CD14-positive monocyte (primary cell): ENCODE data around the gene RAB40C. TPM values are rescaled to one million over a fixed set of nuclear protein-coding genes. Genes with fewer than 3 reads are reported as not detected.

Experiments
- DNase-seq, 3 donors: peaks; one replicate each; pipeline ENCODE4 v3.0.0-alpha.2; 2011 to 2022
- H2AFZ ChIP-seq: 2 replicates; pipeline ENCODE4 v1.6.0; 2012; ENCODE audit warnings: mild to moderate bottlenecking, low read depth, low read length, inconsistent platforms; ENCODE audit not compliant: insufficient read depth, poor library complexity, severe bottlenecking
- H3K27ac ChIP-seq, 2 donors: 1 replicate in 1 of 2; 2 replicates in 1 of 2; pipeline ENCODE4 v1.5.1; 2012 to 2013; ENCODE audit warnings: low read length in 2 of 2, control low read depth in 1 of 2, inconsistent platforms in 1 of 2, low read depth in 1 of 2, mild to moderate bottlenecking in 1 of 2
- H3K27me3 ChIP-seq, 2 donors: one replicate each; pipeline versions ENCODE4 v1.6.0 to v1.6.1; 2011 to 2013; ENCODE audit warnings: low read length in 2 of 2; ENCODE audit not compliant: control insufficient read depth in 2 of 2, insufficient read depth in 2 of 2
- H3K36me3 ChIP-seq, 2 donors: replicated peaks in 1 of 2; 1 replicate in 1 of 2; 2 replicates in 1 of 2; pipeline versions ENCODE4 v1.5.1 to v1.6.1; 2012 to 2013; ENCODE audit warnings: low read length in 2 of 2, control low read depth in 1 of 2, inconsistent platforms in 1 of 2, mild to moderate bottlenecking in 1 of 2; ENCODE audit not compliant: insufficient read depth in 2 of 2, control insufficient read depth in 1 of 2
- H3K4me1 ChIP-seq, 2 donors: 1 replicate in 1 of 2; 2 replicates in 1 of 2; pipeline versions ENCODE4 v1.5.1 to v1.6.1; 2012 to 2013; ENCODE audit warnings: low read length in 2 of 2, control low read depth in 1 of 2, inconsistent platforms in 1 of 2, mild to moderate bottlenecking in 1 of 2, moderate library complexity in 1 of 2; ENCODE audit not compliant: insufficient read depth in 2 of 2, control insufficient read depth in 1 of 2
- H3K4me2 ChIP-seq: replicated peaks from 2 replicates; pipeline ENCODE3; 2012; ENCODE audit warnings: low read length, moderate library complexity, mild to moderate bottlenecking; ENCODE audit not compliant: poor library complexity, severe bottlenecking; ENCODE audit errors: extremely low read depth
- H3K4me3 ChIP-seq, 3 experiments: fragments of 200-600 bp in 1 of 3; sonication (generic) in 1 of 3; replicated peaks in 1 of 3; 1 replicate in 2 of 3; 2 replicates in 1 of 3; pipeline ENCODE4 v1.5.1; 2011 to 2013; ENCODE audit warnings: low read length in 3 of 3, mild to moderate bottlenecking in 3 of 3, control low read depth in 2 of 3, low read depth in 2 of 3, inconsistent platforms in 1 of 3, moderate library complexity in 1 of 3
- H3K79me2 ChIP-seq: 2 replicates; pipeline ENCODE4 v1.6.0; 2012; ENCODE audit warnings: mild to moderate bottlenecking, control low read depth, inconsistent platforms, low read length, moderate library complexity; ENCODE audit not compliant: insufficient read depth
- H3K9ac ChIP-seq: 2 replicates; pipeline ENCODE4 v1.6.0; 2017; ENCODE audit warnings: low read length, mild to moderate bottlenecking; ENCODE audit not compliant: insufficient read depth, poor library complexity, severe bottlenecking
- H3K9me3 ChIP-seq, 2 donors: replicated peaks in 1 of 2; 1 replicate in 1 of 2; 2 replicates in 1 of 2; pipeline versions ENCODE4 v1.5.1 to v1.6.1; 2012 to 2013; ENCODE audit warnings: low read length in 2 of 2, control low read depth in 1 of 2; ENCODE audit not compliant: control insufficient read depth in 1 of 2, insufficient read depth in 1 of 2
- H4K20me1 ChIP-seq: 2 replicates; pipeline ENCODE4 v1.6.0; 2012; ENCODE audit warnings: mild to moderate bottlenecking, low read length, control low read depth, moderate library complexity; ENCODE audit not compliant: insufficient read depth
- H3K27ac Mint-ChIP-seq, 7 donors: one replicate each; pipeline ENCODE4 v1.8.0; 2020; ENCODE audit warnings: mild to moderate bottlenecking in 7 of 7, mixed read lengths in 7 of 7, moderate library complexity in 6 of 7, inconsistent platforms in 2 of 7
- H3K27me3 Mint-ChIP-seq, 3 donors: one replicate each; pipeline ENCODE4 v1.8.0; 2021 to 2022; ENCODE audit warnings: low read depth in 3 of 3, mild to moderate bottlenecking in 3 of 3, mixed read lengths in 3 of 3, moderate library complexity in 3 of 3, inconsistent platforms in 1 of 3
- H3K36me3 Mint-ChIP-seq, 2 donors: one replicate each; pipeline ENCODE4 v1.8.0; 2020; ENCODE audit warnings: mixed read lengths in 2 of 2, inconsistent platforms in 1 of 2, mild to moderate bottlenecking in 1 of 2
- H3K4me1 Mint-ChIP-seq: one replicate; pipeline ENCODE4 v1.8.0; 2020; ENCODE audit warnings: mild to moderate bottlenecking, mixed read lengths
- H3K4me3 Mint-ChIP-seq, 2 donors: one replicate each; pipeline ENCODE4 v1.8.0; 2020; ENCODE audit warnings: mild to moderate bottlenecking in 2 of 2, mixed read lengths in 2 of 2, moderate library complexity in 1 of 2
- H3K9me3 Mint-ChIP-seq, 7 donors: one replicate each; pipeline ENCODE4 v1.8.0; 2020 to 2022; ENCODE audit warnings: mixed read lengths in 7 of 7, mild to moderate bottlenecking in 6 of 7, moderate library complexity in 6 of 7, inconsistent platforms in 2 of 7
- WGBS: methylation state at CpG from one replicate; pipeline ENCODE4 v1.1.5; 2013; ENCODE audit warnings: missing lambda C conversion rate; ENCODE audit not compliant: insufficient coverage; 5-methylcytosine and 5-hydroxymethylcytosine counted together
- intact Hi-C, 2 donors: fragments of 100-400 bp; cut with micrococcal nuclease; formaldehyde crosslinking; loops; one replicate each; pipeline versions ENCODE4 v1.15.0 to v1.15.1; 2023
- polyA plus RNA-seq, 3 donors: library from polyadenylated mRNA; depleted of rRNA in 1 of 3; unstranded in 2 of 3; stranded (reverse) in 1 of 3; fragments of 300-500 nt in 2 of 3; fragments of >200 nt in 1 of 3; fragmentation: Illumina TruSeq in 2 of 3; gene quantifications; 1 replicate in 2 of 3; 2 replicates in 1 of 3; pipeline ENCODE4 v1.2.3, GENCODE V29; 2012 to 2021
- TF ChIP-seq, protein P1 (sequence below): fragments of 200-600 bp; IDR thresholded peaks from one replicate; pipeline ENCODE4 v1.8.0; 2022; ENCODE audit warnings: antibody characterized with exemption, mild to moderate bottlenecking

RAB40C gene
- polyA plus RNA-seq, 3 donors, result 10.0 to 22.6 (median 10.9) TPM

DNA sequence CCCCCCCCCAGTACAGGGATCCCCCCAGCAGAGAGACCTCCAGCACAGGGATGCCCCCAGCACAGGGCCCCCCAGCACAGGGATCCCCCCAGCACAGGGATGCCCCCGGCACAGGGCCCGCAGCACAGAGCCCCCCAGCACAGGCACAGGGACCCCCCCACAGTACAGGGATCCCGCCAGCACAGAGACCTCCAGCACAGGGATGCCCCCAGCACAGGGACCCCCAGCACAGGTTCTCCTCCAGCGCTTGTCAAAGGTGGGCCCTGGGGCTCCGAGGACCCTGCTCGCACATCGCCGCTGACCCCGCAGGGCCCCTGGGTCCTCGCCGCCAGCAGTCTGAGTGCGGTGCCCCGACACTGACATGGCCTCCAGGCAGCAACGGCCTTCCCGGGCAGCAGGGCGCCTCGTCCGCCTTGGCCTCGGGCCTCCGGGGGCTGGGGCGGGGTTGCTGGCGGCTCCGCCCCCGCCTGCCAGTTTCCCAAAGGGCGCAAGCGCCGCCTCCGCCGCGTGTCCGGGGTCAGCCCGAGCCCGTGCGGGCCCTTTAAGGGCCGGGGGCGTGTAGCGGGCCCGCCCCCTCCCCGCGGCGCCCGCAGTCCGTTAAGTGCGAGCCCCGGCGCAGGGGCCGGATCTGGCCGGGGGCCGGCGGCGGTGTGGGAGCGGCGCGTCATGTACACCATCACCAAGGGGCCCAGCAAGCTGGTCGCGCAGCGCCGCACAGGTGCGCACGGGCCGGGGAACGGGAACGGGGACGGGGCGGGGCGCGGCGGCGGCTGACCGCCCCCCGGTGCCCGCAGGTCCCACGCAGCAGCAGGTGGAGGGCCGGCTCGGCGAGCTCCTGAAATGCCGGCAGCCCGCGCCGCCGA, 51.7 kb downstream of the RAB40C start, which contains the start of gene MCRIP2:
MCRIP2 (plus strand) TSS at position 503 of the 863 bp plus-strand sequence; CDS start at position 667, 164 bp downstream.
- Histone ChIP-seq H3K9me3 (no peaks in the 10 kb centered on the region), H3K9ac (peak within 1 kb of the TSS; percentile 81), H4K20me1 (peaks cover 32% of the 10 kb centered on the region), H3K36me3 (no peaks in the 10 kb centered on the region), H3K79me2 (peaks cover 26% of the 10 kb centered on the region), H3K27ac (peak within 1 kb of the TSS; percentile 84 to 86), H3K4me2 (peak within 1 kb of the TSS; percentile 77), H3K4me1 (peaks cover 36 to 52% of the 10 kb centered on the region in 2 donors), H3K4me3 (peak within 1 kb of the TSS; percentile 45 to 78 (median 57)), H3K27me3 (no peaks in the 10 kb centered on the region), H2AFZ (peak within 1 kb of the TSS; percentile 93)
- peaks cover 32% of the 10 kb centered on the region for H3K4me1 Mint-ChIP-seq
- peaks cover 0 to 3% (median 0%) of the 10 kb centered on the region in 3 donors for H3K27me3 Mint-ChIP-seq
- WGBS, result under 1% methylated on average over 78 of the region's 81 CpGs
- peak; percentile 61 to 69 (median 66) for DNase-seq
- TF ChIP-seq, protein P1, sequence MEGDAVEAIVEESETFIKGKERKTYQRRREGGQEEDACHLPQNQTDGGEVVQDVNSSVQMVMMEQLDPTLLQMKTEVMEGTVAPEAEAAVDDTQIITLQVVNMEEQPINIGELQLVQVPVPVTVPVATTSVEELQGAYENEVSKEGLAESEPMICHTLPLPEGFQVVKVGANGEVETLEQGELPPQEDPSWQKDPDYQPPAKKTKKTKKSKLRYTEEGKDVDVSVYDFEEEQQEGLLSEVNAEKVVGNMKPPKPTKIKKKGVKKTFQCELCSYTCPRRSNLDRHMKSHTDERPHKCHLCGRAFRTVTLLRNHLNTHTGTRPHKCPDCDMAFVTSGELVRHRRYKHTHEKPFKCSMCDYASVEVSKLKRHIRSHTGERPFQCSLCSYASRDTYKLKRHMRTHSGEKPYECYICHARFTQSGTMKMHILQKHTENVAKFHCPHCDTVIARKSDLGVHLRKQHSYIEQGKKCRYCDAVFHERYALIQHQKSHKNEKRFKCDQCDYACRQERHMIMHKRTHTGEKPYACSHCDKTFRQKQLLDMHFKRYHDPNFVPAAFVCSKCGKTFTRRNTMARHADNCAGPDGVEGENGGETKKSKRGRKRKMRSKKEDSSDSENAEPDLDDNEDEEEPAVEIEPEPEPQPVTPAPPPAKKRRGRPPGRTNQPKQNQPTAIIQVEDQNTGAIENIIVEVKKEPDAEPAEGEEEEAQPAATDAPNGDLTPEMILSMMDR, result no peak
- peak within 1 kb of the TSS; percentile 77 to 93 (median 90) for H3K27ac Mint-ChIP-seq
- intact Hi-C loops, result no loop called here
- H3K36me3 Mint-ChIP-seq, result peaks cover 5 to 7% of the 10 kb centered on the region in 2 donors
- H3K4me3 Mint-ChIP-seq, result peak within 1 kb of the TSS; percentile 73 to 87
- H3K9me3 Mint-ChIP-seq, result peaks cover 0 to 2% (median 0%) of the 10 kb centered on the region in 7 donors

- Histone ChIP-seq H3K4me2 (peak overlapping the region; percentile 77), H4K20me1 (peaks cover 40% of the 10 kb centered on the region), H3K9ac (peak overlapping the region; percentile 81), H3K9me3 (no peaks in the 10 kb centered on the region), H3K79me2 (peaks cover 31% of the 10 kb centered on the region), H2AFZ (peak overlapping the region; percentile 46), H3K36me3 (no peaks in the 10 kb centered on the region), H3K27ac (peak overlapping the region; percentile 84 to 86), H3K27me3 (no peaks in the 10 kb centered on the region), H3K4me3 (peak overlapping the region; percentile 45 to 78 (median 47)), H3K4me1 (peaks cover 33 to 50% of the 10 kb centered on the region in 2 donors)
- Mint-ChIP-seq H3K27ac (peak overlapping the region; percentile 77 to 93 (median 90)), H3K9me3 (peaks cover 0 to 2% (median 0%) of the 10 kb centered on the region in 7 donors), H3K36me3 (peaks cover 5 to 15% of the 10 kb centered on the region in 2 donors), H3K27me3 (no peaks in the 10 kb centered on the region), H3K4me1 (peaks cover 38% of the 10 kb centered on the region), H3K4me3 (peak overlapping the region; percentile 73 to 87)
- 3% methylated on average over 51 of the region's 72 CpGs for WGBS
- peak; percentile 87 to 97 (median 91) for DNase-seq
- intact Hi-C loops, result no loop called here
- TF ChIP-seq, protein P1, result no peak
Measured at GRCh38 chr16:642189-643049, 52.6 kb downstream of the RAB40C start.
